Measurements from ENCODE around the gene FOXL2.

Gene FOXL2

GRCh38 chr3:138946663-138947494, at the start of gene FOXL2, which contains the start of gene FOXL2NB:
TSS of gene FOXL2 (minus strand) at chr3:138947137. CDS start at chr3:138946722, 415 bp downstream.
TSS of gene FOXL2NB (plus strand) at chr3:138947217. CDS start at chr3:138947365, 148 bp downstream.
- TF ChIP-seq, protein P1, sequence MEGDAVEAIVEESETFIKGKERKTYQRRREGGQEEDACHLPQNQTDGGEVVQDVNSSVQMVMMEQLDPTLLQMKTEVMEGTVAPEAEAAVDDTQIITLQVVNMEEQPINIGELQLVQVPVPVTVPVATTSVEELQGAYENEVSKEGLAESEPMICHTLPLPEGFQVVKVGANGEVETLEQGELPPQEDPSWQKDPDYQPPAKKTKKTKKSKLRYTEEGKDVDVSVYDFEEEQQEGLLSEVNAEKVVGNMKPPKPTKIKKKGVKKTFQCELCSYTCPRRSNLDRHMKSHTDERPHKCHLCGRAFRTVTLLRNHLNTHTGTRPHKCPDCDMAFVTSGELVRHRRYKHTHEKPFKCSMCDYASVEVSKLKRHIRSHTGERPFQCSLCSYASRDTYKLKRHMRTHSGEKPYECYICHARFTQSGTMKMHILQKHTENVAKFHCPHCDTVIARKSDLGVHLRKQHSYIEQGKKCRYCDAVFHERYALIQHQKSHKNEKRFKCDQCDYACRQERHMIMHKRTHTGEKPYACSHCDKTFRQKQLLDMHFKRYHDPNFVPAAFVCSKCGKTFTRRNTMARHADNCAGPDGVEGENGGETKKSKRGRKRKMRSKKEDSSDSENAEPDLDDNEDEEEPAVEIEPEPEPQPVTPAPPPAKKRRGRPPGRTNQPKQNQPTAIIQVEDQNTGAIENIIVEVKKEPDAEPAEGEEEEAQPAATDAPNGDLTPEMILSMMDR (conservative IDR thresholded peaks at IDR 0.05; ENCODE audit: low read depth, low read length), result no peak
- peak within 1 kb of the TSS; percentile 20 for H3K4me3 ChIP-seq (ENCODE audit: low read length)
- DNase-seq (ENCODE audit: low read depth), result no peak

DNA sequence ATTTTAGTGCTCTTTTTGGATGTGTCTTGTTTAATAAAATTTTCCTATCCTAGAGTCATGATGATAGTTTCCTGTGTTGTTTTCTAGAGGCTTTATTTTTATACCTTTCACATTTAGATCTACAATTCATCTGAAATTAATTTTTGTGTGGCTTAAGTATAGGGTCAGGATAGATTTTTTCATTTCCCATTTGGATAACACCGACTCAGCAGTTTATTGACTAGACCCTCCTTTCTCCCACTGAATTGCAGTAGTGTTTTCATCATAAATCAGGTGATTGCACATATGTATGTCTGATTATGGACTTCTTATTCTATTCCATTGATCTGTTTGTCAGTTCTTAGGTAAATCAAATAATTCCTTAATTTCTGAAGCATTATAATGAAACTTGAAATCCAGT, 48.8 kb upstream of the FOXL2 start:
- no peak for DNase-seq (ENCODE audit: low read depth)
- TF ChIP-seq, protein P1 (conservative IDR thresholded peaks at IDR 0.05; ENCODE audit: low read depth, low read length), result no peak

DNA sequence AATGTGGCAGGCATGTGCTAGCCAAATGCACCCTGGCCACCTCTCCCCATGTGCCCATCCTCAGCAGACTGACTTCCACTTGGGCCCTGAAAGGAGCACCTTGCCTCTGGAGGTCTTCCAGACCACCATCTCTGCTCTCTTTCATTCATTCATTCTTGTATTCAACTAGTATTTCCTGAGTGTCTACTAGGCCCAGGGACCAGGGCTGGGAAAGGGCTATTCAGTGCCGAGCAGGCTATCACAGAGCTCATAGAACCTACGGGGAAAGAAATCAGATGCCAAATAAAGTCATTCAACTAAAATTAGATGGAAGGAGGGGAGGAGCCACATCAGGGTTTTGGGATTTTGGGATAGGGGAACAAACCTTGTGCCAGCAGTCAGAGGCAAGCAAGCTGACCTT, 40.2 kb upstream of the FOXL2 start:
- no peak overlapping the region for H3K4me3 ChIP-seq (ENCODE audit: low read length)
- TF ChIP-seq, protein P1 (conservative IDR thresholded peaks at IDR 0.05; ENCODE audit: low read depth, low read length), result no peak
- DNase-seq (ENCODE audit: low read depth), result no peak

More for the DNA sequence above, 48.8 kb upstream of the FOXL2 start:
- H3K4me3 ChIP-seq (ENCODE audit: low read length), result no peak overlapping the region

- DNase-seq (ENCODE audit: low read depth), result no peak
- TF ChIP-seq, protein P1 (conservative IDR thresholded peaks at IDR 0.05; ENCODE audit: low read depth, low read length), result no peak
- H3K4me3 ChIP-seq (ENCODE audit: low read length), result no peak overlapping the region
Measured at GRCh38 chr3:138985932-138986331, 39.0 kb upstream of the FOXL2 start.

DNA sequence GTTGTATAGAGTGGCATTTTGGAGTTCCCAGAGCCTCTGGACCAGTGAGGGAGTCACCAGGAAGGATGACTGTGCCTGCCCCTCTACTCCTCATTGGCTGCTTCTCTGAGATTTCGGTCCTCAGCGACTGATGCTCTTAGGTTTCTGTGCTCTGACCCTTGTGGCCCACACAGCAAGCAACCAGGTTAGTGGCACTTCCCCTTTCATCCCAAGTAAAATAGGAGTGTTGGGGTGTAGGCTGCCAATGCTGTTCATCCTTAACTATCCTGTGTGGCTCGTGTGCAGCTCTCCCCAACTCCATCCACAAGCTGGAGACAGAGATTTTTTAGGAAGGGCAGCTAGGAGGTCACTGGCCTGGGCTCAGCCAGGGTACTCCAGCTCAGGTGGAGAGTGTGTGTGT, 37.9 kb upstream of the FOXL2 start:
- DNase-seq (ENCODE audit: low read depth), result no peak
- TF ChIP-seq, protein P1 (conservative IDR thresholded peaks at IDR 0.05; ENCODE audit: low read depth, low read length), result no peak
- H3K4me3 ChIP-seq (ENCODE audit: low read length), result no peak overlapping the region

- no peak for DNase-seq (ENCODE audit: low read depth)
- TF ChIP-seq, protein P1 (conservative IDR thresholded peaks at IDR 0.05; ENCODE audit: low read depth, low read length), result no peak
- no peak overlapping the region for H3K4me3 ChIP-seq (ENCODE audit: low read length)
Measured at GRCh38 chr3:138976047-138976446, 29.1 kb upstream of the FOXL2 start.

GRCh38 chr3:138975351-138975750, 28.4 kb upstream of the FOXL2 start:
- no peak for DNase-seq (ENCODE audit: low read depth)
- TF ChIP-seq, protein P1 (conservative IDR thresholded peaks at IDR 0.05; ENCODE audit: low read depth, low read length), result no peak

More at GRCh38 chr3:138975351-138975750, 28.4 kb upstream of the FOXL2 start:
- no peak overlapping the region for H3K4me3 ChIP-seq (ENCODE audit: low read length)
